SK-N-SH (cell line): ENCODE results near the gene BTG4. TPM values are rescaled to one million over a fixed set of nuclear protein-coding genes. Genes with fewer than 3 reads are reported as not detected.

Source experiments
- CTCF ChIA-PET: fragments of 300-600, 350-600 bp; formaldehyde crosslinking; extraction: SDS; loops from one replicate; lab custom pipeline; 2021; lab: Yijun Ruan, JAX
- POLR2A ChIA-PET: fragments of 350-600 bp; sonication (Branson Sonifier 250); formaldehyde crosslinking; extraction: SDS; loops from one replicate; lab custom pipeline; 2020; ENCODE audit warnings: antibody characterized with exemption, inconsistent platforms; lab: Yijun Ruan, JAX
- DNase-seq: peaks from one replicate; pipeline ENCODE4 v3.0.0; 2012
- H2AFZ ChIP-seq: fragments of 200-600 bp; sonication (generic); 2 replicates; pipeline ENCODE4 v1.8.1; 2016; ENCODE audit warnings: antibody characterized with exemption, mild to moderate bottlenecking, low read depth
- H3F3A ChIP-seq: fragments of 200-600 bp; sonication (generic); replicated peaks from 2 replicates; pipeline ENCODE3; 2016; ENCODE audit warnings: antibody characterized with exemption, mild to moderate bottlenecking; ENCODE audit not compliant: insufficient read depth
- H3K27ac ChIP-seq, 2 experiments: fragments of 200-500 bp in 1 of 2; fragments of 200-600 bp in 1 of 2; sonication (Bioruptor generic) in 1 of 2; sonication (generic), shearing (Covaris generic) in 1 of 2; 2 replicates each; pipeline versions ENCODE4 v1.5.1 to v1.6.1; 2014 to 2016; ENCODE audit warnings: low read depth in 2 of 2, inconsistent platforms in 1 of 2, low read length in 1 of 2, mild to moderate bottlenecking in 1 of 2, mixed read lengths in 1 of 2
- H3K27me3 ChIP-seq: fragments of 200-600 bp; sonication (generic), shearing (Covaris generic); 2 replicates; pipeline ENCODE4 v1.6.1; 2016; ENCODE audit warnings: mixed run types; ENCODE audit not compliant: insufficient read depth
- H3K36me3 ChIP-seq, 2 experiments: fragments of 200-500 bp in 1 of 2; fragments of 200-600 bp in 1 of 2; sonication (Bioruptor generic) in 1 of 2; sonication (generic) in 1 of 2; replicated peaks in 1 of 2; 2 replicates each; pipeline versions ENCODE3 to v1.5.1; 2014 to 2016; ENCODE audit warnings: low read length in 1 of 2, mild to moderate bottlenecking in 1 of 2; ENCODE audit not compliant: insufficient read depth in 2 of 2, control insufficient read depth in 1 of 2
- H3K4me1 ChIP-seq, 2 experiments: fragments of 200-500 bp in 1 of 2; fragments of 200-600 bp in 1 of 2; sonication (Bioruptor generic) in 1 of 2; sonication (generic), shearing (Covaris generic) in 1 of 2; 2 replicates each; pipeline versions ENCODE4 v1.5.1 to v1.6.1; 2014 to 2016; ENCODE audit warnings: low read depth in 1 of 2, low read length in 1 of 2, mixed run types in 1 of 2; ENCODE audit not compliant: insufficient read depth in 2 of 2, control insufficient read depth in 1 of 2
- H3K4me2 ChIP-seq: fragments of 200-600 bp; sonication (generic), shearing (Covaris generic); 2 replicates; pipeline ENCODE4 v1.6.1; 2017; ENCODE audit warnings: mixed run types
- H3K4me3 ChIP-seq, 2 experiments: fragments of 200-500 bp in 1 of 2; fragments of 200-600 bp in 1 of 2; sonication (Bioruptor generic) in 1 of 2; sonication (generic), shearing (Covaris generic) in 1 of 2; 2 replicates each; pipeline versions ENCODE4 v1.5.1 to v1.8.1; 2014 to 2016; ENCODE audit warnings: low read depth in 2 of 2, inconsistent platforms in 1 of 2, low read length in 1 of 2, mild to moderate bottlenecking in 1 of 2, mixed read lengths in 1 of 2, moderate library complexity in 1 of 2
- H3K79me2 ChIP-seq: fragments of 200-600 bp; sonication (generic); 2 replicates; pipeline ENCODE4 v1.8.1; 2017; ENCODE audit warnings: mild to moderate bottlenecking; ENCODE audit not compliant: insufficient read depth
- H3K9ac ChIP-seq: fragments of 200-600 bp; sonication (generic); 2 replicates; pipeline ENCODE4 v1.6.1; 2017; ENCODE audit warnings: mixed run types
- H3K9me2 ChIP-seq: fragments of 200-600 bp; sonication (generic); 2 replicates; pipeline ENCODE4 v1.6.1; 2017; ENCODE audit warnings: mixed run types
- H3K9me3 ChIP-seq: fragments of 200-600 bp; sonication (generic); 2 replicates; pipeline ENCODE4 v1.6.1; 2017; ENCODE audit warnings: mixed run types, mild to moderate bottlenecking, moderate library complexity
- H4K20me1 ChIP-seq: fragments of 200-600 bp; sonication (generic); 2 replicates; pipeline ENCODE4 v1.6.1; 2017; ENCODE audit warnings: mild to moderate bottlenecking, mixed run types; ENCODE audit not compliant: insufficient read depth
- GABPA ChIP-seq: IDR thresholded peaks from 2 replicates; pipeline ENCODE4 v1.4.0; 2012; ENCODE audit warnings: low read depth, mild to moderate bottlenecking
- JUND ChIP-seq: IDR thresholded peaks from 2 replicates; pipeline ENCODE4 v1.4.0; 2012
- MEF2A ChIP-seq: IDR thresholded peaks from 2 replicates; pipeline ENCODE4 v1.4.0; 2012; ENCODE audit warnings: low read depth, borderline replicate concordance
- POLR2AphosphoS5 ChIP-seq: IDR thresholded peaks from 2 replicates; pipeline ENCODE4 v1.6.1; 2012; ENCODE audit warnings: low read depth, low read length
- RXRA ChIP-seq: IDR thresholded peaks from 2 replicates; pipeline ENCODE4 v1.4.0; 2012; ENCODE audit warnings: low read depth, mild to moderate bottlenecking, borderline replicate concordance
- SMC3 ChIP-seq: IDR thresholded peaks from 2 replicates; pipeline ENCODE4 v1.6.1; 2012; ENCODE audit warnings: low read depth, low read length, improper control_type of control experiment
- TEAD4 ChIP-seq: IDR thresholded peaks from 2 replicates; pipeline ENCODE4 v1.4.0; 2012; ENCODE audit warnings: mild to moderate bottlenecking, borderline replicate concordance; ENCODE audit not compliant: insufficient read depth
- WGBS: methylation state at CpG from one replicate; pipeline ENCODE4 v1.1.6; 2017; ENCODE audit warnings: low lambda C conversion rate; 5-methylcytosine and 5-hydroxymethylcytosine counted together
- polyA plus RNA-seq, 3 experiments: library from polyadenylated mRNA; depleted of rRNA; stranded (reverse); fragments of >200 nt; gene quantifications; 2 replicates each; pipeline ENCODE4 v1.2.3, GENCODE V29; 2012
- TF ChIP-seq, protein P1 (sequence below): fragments of 150-350 bp; IDR thresholded peaks from 2 replicates; pipeline ENCODE4 v1.6.1; 2017; ENCODE audit warnings: antibody characterized with exemption, low read length, low read depth, borderline replicate concordance
- TF ChIP-seq, protein P2 (sequence below): IDR thresholded peaks from 2 replicates; pipeline ENCODE4; 2012
- TF ChIP-seq, protein P3 (sequence below): fragments of 200-600 bp; sonication (generic); IDR thresholded peaks from 2 replicates; pipeline ENCODE4 v1.6.1; 2017; ENCODE audit warnings: antibody characterized with exemption, mild to moderate bottlenecking, moderate library complexity
- TF ChIP-seq, protein P4 (sequence below): IDR thresholded peaks from 2 replicates; pipeline ENCODE4 v1.4.0; 2012; ENCODE audit warnings: low read depth, borderline replicate concordance
- TF ChIP-seq, protein P5 (sequence below): IDR thresholded peaks from 2 replicates; pipeline ENCODE4 v1.6.1; 2012; ENCODE audit warnings: mild to moderate bottlenecking, low read depth, low read length, moderate library complexity
- TF ChIP-seq, protein P6 (sequence below): IDR thresholded peaks from 2 replicates; pipeline ENCODE4 v1.4.0; 2012; ENCODE audit warnings: low read depth

The BTG4 gene
- polyA plus RNA-seq, 1 of the 3 experiments (the other 2 are of a cell fraction): 0.26 TPM

DNA sequence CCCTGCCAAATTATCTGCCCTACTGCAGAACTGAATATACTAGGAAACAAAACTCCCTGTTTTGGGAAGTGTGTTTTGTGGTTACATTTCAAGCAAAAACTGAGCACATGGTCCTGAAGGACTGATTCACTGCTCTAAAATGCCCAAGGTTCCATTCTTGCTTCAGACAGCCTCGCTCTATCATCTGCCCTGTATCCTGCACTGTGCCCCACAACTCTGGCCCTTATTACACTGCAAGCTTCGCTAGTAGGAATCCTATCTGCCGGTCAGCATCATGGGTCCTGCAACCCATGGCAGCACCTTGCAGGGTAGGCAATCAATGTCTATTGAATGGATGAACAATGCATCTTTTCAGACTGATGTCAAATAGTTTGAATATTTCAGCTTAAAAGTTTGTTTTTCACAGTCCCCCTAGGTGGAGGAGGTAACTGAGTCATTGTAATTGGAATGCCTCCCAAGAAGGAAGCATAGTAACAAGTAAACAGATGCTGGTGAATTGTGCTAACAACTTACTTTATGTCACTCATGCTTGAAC, 49.7 kb upstream of the BTG4 start (continued):
- TF ChIP-seq POLR2AphosphoS5: peak; percentile 11; the same call in 1 of the 2 replicates
- peak; percentile 69; the same call in 1 of the 2 replicates for TF ChIP-seq TEAD4

DNA sequence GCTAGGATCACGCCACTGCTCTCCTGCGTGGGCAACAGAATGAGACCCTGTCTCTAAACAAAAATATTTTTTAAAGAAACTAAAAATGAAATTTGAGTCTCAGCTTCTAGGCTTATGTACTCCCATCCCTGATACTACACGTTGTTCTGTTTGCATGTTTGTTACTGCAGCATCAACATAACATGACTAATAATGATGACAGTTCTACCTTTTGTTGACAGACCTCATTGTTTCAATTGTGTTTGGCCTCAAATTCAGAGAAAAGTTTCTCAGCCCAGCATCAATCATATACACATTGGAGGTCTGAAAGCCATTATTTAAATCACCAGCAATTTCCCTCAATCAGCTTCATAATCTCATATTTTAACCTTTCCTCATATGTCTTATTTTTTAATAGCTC, 49.1 kb upstream of the BTG4 start:
- Histone ChIP-seq H3F3A (peaks cover 88% of the 10 kb centered on the region), H3K36me3 (peaks cover 26 to 55% of the 10 kb centered on the region in 2 experiments), H3K4me2 (0 out of 2 replicates have a peak overlapping the region, but pooled peaks have one; percentile 20), H3K79me2 (peaks cover 14% of the 10 kb centered on the region; the same call in 1 of the 2 replicates)
- TF ChIP-seq, protein P1, sequence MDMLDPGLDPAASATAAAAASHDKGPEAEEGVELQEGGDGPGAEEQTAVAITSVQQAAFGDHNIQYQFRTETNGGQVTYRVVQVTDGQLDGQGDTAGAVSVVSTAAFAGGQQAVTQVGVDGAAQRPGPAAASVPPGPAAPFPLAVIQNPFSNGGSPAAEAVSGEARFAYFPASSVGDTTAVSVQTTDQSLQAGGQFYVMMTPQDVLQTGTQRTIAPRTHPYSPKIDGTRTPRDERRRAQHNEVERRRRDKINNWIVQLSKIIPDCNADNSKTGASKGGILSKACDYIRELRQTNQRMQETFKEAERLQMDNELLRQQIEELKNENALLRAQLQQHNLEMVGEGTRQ: no peak
- TF ChIP-seq, protein P2, sequence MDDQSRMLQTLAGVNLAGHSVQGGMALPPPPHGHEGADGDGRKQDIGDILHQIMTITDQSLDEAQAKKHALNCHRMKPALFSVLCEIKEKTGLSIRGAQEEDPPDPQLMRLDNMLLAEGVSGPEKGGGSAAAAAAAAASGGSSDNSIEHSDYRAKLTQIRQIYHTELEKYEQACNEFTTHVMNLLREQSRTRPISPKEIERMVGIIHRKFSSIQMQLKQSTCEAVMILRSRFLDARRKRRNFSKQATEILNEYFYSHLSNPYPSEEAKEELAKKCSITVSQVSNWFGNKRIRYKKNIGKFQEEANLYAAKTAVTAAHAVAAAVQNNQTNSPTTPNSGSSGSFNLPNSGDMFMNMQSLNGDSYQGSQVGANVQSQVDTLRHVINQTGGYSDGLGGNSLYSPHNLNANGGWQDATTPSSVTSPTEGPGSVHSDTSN: peak; percentile 7; the same call in 1 of the 2 replicates
- TF ChIP-seq, all 33 proteins: peak for 1
- Histone ChIP-seq H4K20me1 (no peaks in the 10 kb centered on the region), H3K9ac (peak overlapping the region; percentile 41; the same call in 1 of the 2 replicates), H3K27me3 (no peaks in the 10 kb centered on the region), H3K4me1 (peaks cover 16 to 43% of the 10 kb centered on the region in 2 experiments), H3K4me3 (no peak overlapping the region), H3K27ac (peak overlapping the region; percentile 76 to 97; a peak in 3 of 4 replicates), H3K9me3 (no peaks in the 10 kb centered on the region), H2AFZ (no peak overlapping the region), H3K9me2 (no peaks in the 10 kb centered on the region)
- ChIA-PET CTCF (interaction anchor here (1.0 to 3.3 kb wide), 8 partner anchors 9 to 281 kb away, joined by 3 to 8 read pairs (median 4); no protein-coding TSS in a partner anchor), POLR2A (interaction anchor here (0.6 kb wide), 1 partner anchor 12 kb away, joined by 3 read pairs; no protein-coding TSS in a partner anchor)
- no peak for DNase-seq
- 85% methylated on average over 3 of the region's 3 CpGs for WGBS

DNA sequence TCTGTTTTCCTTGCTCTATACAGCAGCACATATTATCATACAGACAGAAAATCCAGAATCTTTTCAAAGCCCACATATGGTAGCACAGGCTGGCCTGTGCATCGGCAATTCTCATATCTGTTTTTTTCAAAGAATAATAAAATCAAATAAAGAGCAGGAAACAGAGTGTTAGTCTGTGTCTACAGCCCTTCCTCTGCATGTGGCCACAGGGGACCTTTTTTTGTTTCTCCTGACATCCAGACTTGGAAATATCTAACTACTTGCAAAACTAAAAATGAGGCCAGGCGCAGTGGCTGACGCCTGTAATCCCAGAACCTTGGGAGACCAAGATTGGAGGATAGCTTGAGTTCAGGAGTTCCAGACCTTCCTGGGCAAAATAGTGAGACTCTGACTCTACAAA, 48.6 kb upstream of the BTG4 start:
- H3K4me2 ChIP-seq: no peak overlapping the region
- DNase-seq: no peak
- peaks cover 14% of the 10 kb centered on the region; the same call in 1 of the 2 replicates for H3K79me2 ChIP-seq
- peaks cover 31 to 60% of the 10 kb centered on the region in 2 experiments for H3K36me3 ChIP-seq
- H3K27ac ChIP-seq: peak overlapping the region; percentile 76 to 97
- H3K4me1 ChIP-seq: peaks cover 16 to 48% of the 10 kb centered on the region in 2 experiments
- peak overlapping the region; percentile 41; the same call in 1 of the 2 replicates for H3K9ac ChIP-seq
- H3F3A ChIP-seq: peaks cover 88% of the 10 kb centered on the region
- ChIA-PET CTCF (interaction anchor here (1.0 to 2.2 kb wide), 6 partner anchors 18 to 281 kb away, joined by 4 to 8 read pairs (median 5); partner anchors contain the start of gene LAYN), POLR2A (no interaction called here)
- no peaks in the 10 kb centered on the region for H3K9me3 ChIP-seq
- H3K27me3 ChIP-seq: no peaks in the 10 kb centered on the region
- H2AFZ ChIP-seq: no peak overlapping the region
- no peak overlapping the region for H3K4me3 ChIP-seq
- no peaks in the 10 kb centered on the region for H3K9me2 ChIP-seq
- WGBS: 85% methylated on average over 3 of the region's 3 CpGs
- no peaks in the 10 kb centered on the region for H4K20me1 ChIP-seq
- TF ChIP-seq GABPA (no peak), JUND (no peak), MEF2A (no peak), TEAD4 (no peak), RXRA (no peak), POLR2AphosphoS5 (no peak), SMC3 (no peak)
- TF ChIP-seq, protein P3, sequence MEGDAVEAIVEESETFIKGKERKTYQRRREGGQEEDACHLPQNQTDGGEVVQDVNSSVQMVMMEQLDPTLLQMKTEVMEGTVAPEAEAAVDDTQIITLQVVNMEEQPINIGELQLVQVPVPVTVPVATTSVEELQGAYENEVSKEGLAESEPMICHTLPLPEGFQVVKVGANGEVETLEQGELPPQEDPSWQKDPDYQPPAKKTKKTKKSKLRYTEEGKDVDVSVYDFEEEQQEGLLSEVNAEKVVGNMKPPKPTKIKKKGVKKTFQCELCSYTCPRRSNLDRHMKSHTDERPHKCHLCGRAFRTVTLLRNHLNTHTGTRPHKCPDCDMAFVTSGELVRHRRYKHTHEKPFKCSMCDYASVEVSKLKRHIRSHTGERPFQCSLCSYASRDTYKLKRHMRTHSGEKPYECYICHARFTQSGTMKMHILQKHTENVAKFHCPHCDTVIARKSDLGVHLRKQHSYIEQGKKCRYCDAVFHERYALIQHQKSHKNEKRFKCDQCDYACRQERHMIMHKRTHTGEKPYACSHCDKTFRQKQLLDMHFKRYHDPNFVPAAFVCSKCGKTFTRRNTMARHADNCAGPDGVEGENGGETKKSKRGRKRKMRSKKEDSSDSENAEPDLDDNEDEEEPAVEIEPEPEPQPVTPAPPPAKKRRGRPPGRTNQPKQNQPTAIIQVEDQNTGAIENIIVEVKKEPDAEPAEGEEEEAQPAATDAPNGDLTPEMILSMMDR: no peak
- TF ChIP-seq, protein P4, sequence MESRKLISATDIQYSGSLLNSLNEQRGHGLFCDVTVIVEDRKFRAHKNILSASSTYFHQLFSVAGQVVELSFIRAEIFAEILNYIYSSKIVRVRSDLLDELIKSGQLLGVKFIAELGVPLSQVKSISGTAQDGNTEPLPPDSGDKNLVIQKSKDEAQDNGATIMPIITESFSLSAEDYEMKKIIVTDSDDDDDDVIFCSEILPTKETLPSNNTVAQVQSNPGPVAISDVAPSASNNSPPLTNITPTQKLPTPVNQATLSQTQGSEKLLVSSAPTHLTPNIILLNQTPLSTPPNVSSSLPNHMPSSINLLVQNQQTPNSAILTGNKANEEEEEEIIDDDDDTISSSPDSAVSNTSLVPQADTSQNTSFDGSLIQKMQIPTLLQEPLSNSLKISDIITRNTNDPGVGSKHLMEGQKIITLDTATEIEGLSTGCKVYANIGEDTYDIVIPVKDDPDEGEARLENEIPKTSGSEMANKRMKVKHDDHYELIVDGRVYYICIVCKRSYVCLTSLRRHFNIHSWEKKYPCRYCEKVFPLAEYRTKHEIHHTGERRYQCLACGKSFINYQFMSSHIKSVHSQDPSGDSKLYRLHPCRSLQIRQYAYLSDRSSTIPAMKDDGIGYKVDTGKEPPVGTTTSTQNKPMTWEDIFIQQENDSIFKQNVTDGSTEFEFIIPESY: no peak
- TF ChIP-seq, protein P5, sequence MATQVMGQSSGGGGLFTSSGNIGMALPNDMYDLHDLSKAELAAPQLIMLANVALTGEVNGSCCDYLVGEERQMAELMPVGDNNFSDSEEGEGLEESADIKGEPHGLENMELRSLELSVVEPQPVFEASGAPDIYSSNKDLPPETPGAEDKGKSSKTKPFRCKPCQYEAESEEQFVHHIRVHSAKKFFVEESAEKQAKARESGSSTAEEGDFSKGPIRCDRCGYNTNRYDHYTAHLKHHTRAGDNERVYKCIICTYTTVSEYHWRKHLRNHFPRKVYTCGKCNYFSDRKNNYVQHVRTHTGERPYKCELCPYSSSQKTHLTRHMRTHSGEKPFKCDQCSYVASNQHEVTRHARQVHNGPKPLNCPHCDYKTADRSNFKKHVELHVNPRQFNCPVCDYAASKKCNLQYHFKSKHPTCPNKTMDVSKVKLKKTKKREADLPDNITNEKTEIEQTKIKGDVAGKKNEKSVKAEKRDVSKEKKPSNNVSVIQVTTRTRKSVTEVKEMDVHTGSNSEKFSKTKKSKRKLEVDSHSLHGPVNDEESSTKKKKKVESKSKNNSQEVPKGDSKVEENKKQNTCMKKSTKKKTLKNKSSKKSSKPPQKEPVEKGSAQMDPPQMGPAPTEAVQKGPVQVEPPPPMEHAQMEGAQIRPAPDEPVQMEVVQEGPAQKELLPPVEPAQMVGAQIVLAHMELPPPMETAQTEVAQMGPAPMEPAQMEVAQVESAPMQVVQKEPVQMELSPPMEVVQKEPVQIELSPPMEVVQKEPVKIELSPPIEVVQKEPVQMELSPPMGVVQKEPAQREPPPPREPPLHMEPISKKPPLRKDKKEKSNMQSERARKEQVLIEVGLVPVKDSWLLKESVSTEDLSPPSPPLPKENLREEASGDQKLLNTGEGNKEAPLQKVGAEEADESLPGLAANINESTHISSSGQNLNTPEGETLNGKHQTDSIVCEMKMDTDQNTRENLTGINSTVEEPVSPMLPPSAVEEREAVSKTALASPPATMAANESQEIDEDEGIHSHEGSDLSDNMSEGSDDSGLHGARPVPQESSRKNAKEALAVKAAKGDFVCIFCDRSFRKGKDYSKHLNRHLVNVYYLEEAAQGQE: no peak
- TF ChIP-seq, protein P6, sequence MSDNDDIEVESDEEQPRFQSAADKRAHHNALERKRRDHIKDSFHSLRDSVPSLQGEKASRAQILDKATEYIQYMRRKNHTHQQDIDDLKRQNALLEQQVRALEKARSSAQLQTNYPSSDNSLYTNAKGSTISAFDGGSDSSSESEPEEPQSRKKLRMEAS: no peak
